NCI-H2196 (cell line): ENCODE results near the gene TRIM2.

Source experiments
- DNase-seq: peaks from one replicate; lab custom pipeline; 2025; ENCODE audit not compliant: unreplicated experiment; lab: John Stamatoyannopoulos, UW

Gene TRIM2

DNA sequence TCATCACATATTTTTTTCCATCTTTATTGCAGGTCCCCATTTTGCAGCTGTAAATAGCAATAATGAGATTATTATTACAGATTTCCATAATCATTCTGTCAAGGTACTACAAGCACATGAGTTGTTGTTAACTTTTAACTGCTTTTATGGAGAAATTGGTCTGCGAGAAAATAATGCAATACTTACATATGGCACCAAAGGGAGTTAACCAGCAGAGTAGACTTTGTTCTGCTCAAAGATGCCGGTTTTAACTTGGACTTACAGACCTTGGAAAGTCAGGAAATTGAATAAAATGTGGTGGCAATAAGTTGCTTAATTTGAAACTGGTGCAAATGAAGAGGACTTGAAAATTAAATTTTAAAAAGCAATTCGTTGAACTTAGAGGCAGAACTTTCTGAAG, 119.8 kb downstream of the TRIM2 start:
- DNase-seq: no peak

DNA sequence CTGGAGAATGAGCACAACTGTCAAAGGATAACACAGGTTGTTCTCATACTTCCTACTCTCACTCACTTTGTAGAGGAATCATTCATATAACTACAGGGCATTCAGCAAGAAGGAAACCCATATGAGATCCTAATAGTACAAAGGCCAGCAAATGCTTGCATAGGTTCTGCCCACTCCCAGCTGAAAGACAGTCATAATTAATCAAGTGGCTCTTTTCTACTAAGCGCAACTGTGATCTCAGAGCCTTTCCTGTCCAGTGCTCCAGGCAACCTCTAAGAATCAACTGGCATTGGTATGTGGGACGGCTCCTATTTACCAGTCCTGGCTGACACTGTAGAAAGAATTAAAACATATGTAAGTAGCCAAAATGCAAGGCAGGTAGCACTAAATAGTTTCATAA, 121.3 kb downstream of the TRIM2 start:
- DNase-seq: no peak

DNA sequence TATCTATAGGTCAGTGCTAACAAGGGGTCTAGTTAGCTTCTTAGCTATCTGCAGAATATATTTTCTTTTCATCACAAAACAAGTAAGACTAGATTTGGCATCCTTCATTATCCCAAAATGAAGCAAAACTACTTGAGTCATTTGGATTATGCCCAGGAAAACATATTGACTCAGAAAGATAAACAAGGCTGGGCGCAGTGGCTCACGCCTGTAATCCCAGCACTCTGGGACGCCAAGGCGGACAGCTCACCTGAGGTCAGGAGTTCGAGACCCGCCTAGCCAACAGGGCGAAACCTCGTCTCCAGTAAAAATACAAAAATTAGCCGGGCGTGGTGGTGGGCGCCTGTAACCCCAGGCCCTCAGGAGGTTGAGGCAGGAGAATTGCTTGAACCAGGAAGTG, 122.3 kb downstream of the TRIM2 start:
- DNase-seq: no peak

GRCh38 chr4:153327247-153327646, 123.0 kb downstream of the TRIM2 start:
- no peak for DNase-seq

- no peak for DNase-seq
These were observed 128.7 kb downstream of the TRIM2 start for GRCh38 chr4:153332936-153333335.

- DNase-seq: no peak
These were observed 129.6 kb downstream of the TRIM2 start for GRCh38 chr4:153333874-153334273.

DNA sequence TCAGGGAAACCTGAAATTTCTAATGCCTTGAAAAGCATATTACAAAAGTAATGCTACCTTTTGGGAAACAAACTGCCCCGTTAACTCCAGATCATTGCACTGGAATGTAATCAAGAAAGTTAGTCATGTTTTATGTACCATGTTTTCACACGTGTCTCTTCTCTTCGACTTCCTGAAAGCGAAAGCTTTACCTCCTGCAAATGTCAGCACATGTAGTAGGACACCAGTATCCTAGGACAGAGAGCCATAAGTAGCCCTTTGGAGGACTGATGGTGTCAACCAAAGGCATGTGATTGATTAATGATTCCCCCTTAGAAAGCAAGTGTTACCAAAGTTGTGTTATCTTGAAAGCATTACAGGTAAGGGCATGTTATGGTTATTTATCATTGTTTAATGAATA, 131.4 kb downstream of the TRIM2 start:
- DNase-seq: no peak

DNA sequence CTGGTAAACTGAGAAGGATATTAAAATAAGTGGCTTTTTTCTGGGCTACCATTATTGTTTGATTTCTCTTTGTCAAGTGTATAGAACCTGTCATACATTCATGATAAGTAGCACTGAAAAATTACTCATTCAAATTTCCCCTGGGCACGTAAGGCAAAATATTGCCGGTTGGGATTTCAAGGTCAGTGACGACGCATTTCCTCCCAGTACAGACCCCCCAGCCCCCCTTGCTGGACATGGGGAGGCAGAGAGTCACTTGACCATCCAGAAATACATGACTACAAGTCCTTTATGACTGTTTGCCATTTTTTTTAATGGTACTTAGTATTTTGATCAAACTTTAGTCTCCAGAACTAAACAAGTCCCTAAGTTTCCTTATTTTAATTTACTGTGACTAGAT, 133.4 kb downstream of the TRIM2 start:
- no peak for DNase-seq

- no peak for DNase-seq
These were observed 137.4 kb downstream of the TRIM2 start for GRCh38 chr4:153341575-153342090.

- no peak for DNase-seq
These were observed 138.7 kb downstream of the TRIM2 start for GRCh38 chr4:153342751-153343552.

DNA sequence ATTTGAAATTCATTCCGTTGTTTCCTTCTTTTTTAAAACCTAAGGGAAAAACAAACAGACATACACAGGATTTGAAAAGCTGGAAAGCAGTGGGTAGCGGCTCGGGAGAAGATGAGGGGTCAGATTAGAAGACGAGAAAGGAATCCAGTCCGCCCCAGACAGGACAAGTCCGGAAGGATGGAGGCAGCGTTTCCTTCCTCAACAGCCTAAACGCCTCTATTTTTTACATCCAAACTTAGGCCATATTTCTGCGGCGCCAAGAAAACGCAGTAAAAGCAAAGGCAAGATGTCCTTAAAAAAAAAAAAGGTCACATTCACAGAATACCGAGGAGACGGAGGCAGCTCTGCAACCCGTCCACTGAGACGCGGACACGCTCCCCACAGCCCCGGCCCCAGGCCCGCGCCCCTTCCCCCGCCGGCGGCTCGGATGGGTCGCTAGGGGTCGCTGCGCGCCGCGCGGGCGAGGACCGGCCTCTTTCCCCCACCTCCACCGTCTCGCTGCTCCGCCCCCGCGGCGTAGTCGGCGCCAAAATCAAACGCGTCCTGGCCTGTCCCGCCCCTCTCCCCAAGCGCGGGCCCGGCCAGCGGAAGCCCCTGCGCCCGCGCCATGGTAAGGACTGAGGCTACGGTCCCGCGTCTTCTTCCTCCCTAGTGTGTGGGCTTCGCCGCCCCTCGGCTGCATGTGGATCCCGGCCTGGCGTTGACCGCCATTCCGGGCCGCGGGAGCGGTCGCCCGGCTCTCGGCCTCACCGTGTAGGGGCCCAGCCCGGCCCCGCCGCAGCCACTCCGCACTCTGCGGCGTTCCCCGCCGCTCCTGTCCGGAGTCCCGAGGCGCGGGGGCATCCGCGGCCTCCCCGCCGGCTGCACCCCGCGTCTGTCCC, 140.1 kb downstream of the TRIM2 start, which contains the start of gene MND1:
TSS of gene MND1 (plus strand) at position 558 of the 881 bp plus-strand sequence. CDS start at position 608, 50 bp downstream.
- DNase-seq: peak; percentile 68

DNA sequence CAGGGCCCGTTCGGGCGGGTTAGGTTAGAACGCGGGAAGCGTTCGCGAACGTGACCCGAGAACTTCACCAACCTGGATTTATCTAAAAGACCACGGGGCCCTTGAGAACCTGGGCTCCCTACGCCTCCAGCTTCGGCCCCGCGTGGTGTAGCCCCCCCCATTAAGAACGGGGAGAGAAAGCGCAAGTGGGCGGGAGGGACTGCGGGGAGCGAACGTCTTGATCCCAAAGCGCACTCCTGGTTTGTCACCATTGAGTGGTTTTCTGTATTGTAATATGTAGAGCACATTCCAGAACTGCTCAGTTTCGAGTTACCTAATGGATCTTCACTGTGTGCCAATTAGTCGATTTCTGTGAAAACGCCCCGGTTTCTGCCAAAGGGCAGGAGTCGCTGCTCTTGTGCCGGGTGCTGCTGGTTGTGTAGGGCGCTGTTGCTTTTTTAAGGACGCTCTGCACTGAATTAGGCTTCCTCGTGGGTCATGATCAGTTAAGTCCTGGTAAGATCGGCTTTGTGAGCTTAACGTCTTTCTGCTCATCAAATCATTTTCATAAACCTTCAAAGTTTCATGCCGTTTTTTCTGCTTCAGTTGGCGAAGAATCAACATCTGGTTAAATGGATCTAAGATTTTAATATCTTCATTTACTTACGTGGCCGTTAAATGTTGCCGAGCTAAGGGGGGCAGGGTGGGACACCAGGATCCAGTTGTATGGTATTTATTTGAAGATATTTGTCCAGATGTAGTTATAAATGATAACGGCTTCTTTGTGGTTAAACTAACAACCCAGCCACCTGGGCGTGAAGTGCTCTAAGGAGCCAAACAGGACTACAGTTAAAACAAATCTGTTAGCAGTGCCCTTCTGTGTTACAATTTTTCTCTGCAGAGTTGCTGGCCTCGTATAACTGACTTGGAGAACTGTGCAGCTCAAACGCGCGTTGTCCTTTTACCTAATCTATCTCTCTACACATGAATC, 141.1 kb downstream of the TRIM2 start:
- DNase-seq: peak; percentile 20

DNA sequence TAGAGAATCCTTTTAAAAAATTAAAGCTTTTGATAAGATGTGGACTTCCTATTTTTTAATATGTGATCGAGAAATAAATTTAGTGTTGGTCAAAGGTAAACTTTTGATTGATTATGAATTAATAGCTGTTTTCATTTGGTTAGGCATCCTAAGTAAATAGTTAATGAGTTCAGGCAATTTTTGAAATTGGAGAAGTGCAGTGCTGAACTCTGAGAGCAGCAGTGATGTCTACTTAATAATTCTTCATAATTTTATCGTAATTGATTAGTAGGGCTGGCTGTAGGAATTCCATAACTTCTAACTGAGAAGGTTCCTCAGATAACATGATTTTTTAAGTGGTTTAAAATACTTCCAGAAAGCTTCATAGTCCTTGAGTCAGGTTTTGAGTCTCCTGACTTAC, 141.8 kb downstream of the TRIM2 start:
- DNase-seq: no peak

DNA sequence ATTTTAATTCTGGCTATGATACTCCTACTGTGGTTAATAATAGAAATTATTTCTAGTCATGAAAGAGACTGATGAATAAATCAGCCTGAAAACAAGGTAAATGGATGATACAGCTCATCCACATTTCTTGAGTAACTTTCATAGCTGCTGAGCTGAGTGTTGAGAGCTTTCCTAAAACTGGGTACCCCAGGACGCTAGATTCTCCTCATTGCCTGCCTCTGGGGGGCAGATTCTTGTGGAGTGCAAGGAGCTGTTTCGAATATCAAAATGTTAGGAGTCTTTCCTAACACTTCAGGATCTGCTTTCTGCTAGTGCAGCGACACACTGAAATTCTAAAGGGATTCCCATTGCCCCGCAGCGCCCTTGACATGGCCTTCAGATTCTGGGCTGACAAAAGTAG, 142.3 kb downstream of the TRIM2 start:
- no peak for DNase-seq

- DNase-seq: no peak
These were observed 142.9 kb downstream of the TRIM2 start for GRCh38 chr4:153347117-153347516.

DNA sequence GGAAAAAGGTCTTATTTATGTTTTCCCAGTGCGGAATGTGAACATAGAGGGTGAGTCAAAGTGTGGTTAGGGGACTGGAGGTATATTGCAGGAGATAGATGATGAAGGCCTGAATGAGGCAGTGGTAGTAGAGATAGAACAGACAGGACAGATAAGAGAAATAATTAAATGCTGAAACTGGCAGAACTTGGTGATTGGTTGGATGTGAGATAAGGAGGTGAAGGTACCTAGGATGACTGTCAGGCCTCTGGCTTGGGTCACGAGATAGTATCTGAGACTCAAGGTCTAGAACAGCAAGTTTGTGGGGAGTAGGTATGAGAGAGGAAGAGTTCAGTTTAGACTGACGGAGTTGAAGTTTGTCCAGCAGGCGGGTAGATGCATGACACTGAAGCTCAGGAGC, 143.8 kb downstream of the TRIM2 start:
- no peak for DNase-seq

GRCh38 chr4:153349206-153349805, 145.1 kb downstream of the TRIM2 start:
- no peak for DNase-seq

DNA sequence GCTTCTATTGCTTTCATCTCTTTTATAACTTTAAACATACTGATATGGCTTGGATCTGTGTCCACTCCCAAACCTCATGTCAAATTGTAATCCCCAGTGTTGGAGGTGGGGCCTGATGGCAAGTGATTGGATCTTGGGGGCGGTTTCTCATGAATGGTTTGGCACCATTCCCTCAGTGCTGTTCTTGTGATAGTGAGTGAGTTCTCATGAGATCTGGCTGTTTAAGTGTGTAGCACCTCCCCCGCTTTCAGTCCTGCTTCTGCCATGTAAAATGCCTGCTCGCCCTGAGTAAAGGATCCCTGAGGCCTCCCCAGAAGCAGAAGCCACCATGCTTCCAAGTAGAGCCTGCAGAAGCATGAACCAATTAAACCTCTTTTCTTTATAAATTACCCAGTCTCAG, 157.9 kb downstream of the TRIM2 start:
- DNase-seq: no peak

GRCh38 chr4:153364061-153364460, 159.8 kb downstream of the TRIM2 start:
- DNase-seq: no peak

GRCh38 chr4:153365003-153365402, 160.8 kb downstream of the TRIM2 start:
- DNase-seq: no peak
